Camera-type eye (tissue), 1 donor: ENCODE data around the gene TLR7. TPM values are rescaled to one million over a fixed set of nuclear protein-coding genes. Genes with fewer than 3 reads are reported as not detected.

Experiments
- total RNA-seq: library from RNA; depleted of rRNA; stranded (reverse); fragments of >200 nt; gene quantifications from one replicate; pipeline ENCODE4 v1.2.3, GENCODE V29; 2014

The TLR7 gene
- 1.1 TPM for total RNA-seq

DNA sequence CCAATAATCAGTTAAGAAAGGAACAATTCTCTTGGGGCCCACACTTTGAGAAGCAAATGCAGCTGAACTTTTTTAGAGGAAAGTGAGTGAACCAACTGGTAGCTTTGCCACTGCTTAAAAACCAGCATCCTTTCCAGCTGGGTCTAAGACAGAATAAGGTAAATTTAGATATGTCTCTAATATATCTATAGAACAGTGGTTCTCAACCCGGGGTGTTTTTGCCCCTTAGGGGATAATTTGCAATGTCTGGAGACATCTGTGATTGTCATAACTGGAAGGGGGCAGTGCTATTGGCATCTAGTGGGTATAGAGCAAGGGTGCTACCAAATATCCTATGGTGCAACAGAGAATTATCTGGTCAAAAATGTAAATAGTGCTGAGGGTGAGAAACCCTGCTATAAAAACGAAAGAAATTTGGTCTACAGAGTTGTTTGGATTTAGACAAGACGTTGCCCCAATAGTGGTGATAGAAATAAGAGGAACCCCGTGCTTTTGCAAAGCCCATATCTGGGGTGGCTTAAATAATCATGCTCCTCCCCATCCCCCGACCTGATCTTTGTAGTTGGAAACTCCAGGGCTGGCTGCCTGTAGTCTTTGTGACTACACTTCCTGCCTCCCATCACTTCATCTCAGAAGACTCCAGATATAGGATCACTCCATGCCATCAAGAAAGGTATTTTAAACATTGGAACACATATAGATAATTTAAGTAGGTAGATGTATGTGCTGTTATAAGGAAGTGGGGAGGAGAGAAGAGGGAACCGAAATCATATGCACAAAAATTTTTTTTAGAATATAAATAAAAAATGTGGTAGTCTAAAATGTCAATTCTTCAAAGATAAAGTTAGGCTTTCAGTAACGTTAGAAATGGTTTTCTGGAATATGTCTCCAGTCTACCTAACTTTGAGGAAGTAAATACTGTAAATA, at the start of gene TLR7:
TSS of gene TLR7 (plus strand) at position 622 of the 927 bp plus-strand sequence. CDS start 507 bp downstream, outside the sequence.

DNA sequence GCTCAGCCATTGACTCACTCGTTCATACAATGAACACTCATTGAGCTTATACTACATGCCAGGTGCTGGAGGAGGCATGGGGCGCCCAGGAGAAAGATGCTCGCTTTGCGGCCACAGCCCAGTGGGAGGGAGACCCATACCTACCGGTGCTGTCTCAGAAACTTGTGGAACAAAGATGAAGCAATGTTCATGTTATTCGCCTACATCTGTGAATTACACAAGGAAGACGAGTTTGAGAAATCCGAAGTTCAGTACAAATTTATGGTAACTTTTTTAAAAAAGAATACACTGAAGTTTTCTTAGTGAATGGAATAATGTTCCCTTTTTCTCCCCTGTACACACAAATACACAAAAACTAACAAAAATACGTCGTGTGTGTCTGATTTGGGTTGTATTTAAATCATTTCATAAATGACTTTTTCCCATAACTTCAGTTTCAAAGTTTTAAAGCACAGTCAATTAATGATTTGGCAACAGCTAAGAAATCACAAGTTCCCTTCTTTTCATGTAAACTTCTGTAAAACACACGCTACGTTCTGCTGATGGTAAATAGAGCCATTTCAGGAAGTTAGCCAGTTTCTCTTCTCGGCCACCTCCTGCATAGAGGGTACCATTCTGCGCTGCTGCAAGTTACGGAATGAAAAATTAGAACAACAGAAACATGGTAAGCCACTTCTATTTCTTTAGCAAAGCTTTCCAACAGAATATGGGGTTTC, 39.3 kb downstream of the TLR7 start, which contains the start of gene TLR8:
TSS of gene TLR8 (plus strand) at position 575 of the 716 bp plus-strand sequence. CDS start at position 662, 87 bp downstream.

Other genes starting within 250 kb of the TLR7 start
- 13.4 TPM for gene PRPS2, start 75.7 kb upstream of the TLR7 start, total RNA-seq
- gene TLR8, start 39.5 kb downstream of the TLR7 start, total RNA-seq = 0.49 TPM
- gene TMSB4X, start 108.0 kb downstream of the TLR7 start, total RNA-seq = 1,302 TPM
- gene FAM9C, start 177.5 kb downstream of the TLR7 start, total RNA-seq = not detected